Measurements from ENCODE around the gene TLNRD1. TPM values are rescaled to one million over a fixed set of nuclear protein-coding genes. Genes with fewer than 3 reads are reported as not detected.

The TLNRD1 gene
- total RNA-seq, 1 experiment from 2014 or later: 19.3 TPM

DNA sequence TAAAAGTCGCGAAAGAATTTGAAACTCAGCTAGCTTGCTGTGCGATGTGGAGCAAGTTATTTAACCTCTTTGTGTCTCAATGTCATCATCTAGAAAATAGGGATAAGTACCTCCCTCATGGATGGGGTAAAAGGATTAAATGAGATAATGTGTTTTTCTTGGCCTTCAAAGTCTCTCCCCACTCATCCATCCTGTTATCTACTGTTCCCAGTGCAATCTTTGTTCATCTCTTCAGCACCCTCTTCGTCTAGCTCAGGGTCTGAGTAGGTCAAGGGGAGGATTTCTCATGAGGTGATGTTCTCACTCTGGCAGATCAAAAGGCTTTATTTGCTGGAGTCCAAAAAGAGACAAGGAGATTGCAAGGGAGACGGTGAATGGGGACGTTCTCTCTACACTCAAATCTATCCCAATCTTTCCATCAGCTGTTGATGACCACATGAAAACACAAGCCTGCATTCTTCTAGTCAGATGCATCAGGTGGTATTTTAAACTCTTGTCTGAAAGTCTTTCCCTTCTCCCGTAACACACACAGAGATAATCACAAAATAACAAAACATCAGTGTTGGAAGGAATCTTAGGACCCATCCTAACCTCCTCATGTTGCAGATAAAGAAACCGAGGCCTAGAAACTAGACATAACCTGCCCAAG, 12.5 kb upstream of the TLNRD1 start:
- Histone ChIP-seq H3K79me2 (ENCODE audit: insufficient read depth, low read length) (peaks cover 38% of the 10 kb centered on the region), H3K4ac (ENCODE audit: low read depth, low read length) (no peak overlapping the region), H4K20me1 (ENCODE audit: control insufficient read depth, insufficient read depth, insufficient read length) (no peaks in the 10 kb centered on the region), H2BK120ac (ENCODE audit: low read depth, low read length, poor library complexity, severe bottlenecking) (no peak overlapping the region), H2AK5ac (ENCODE audit: insufficient read length, low read length) (no peak overlapping the region), H3K56ac (ENCODE audit: insufficient read length, low read depth, low read length) (no peak overlapping the region), H3K18ac (ENCODE audit: insufficient read length, low read depth, low read length) (no peak overlapping the region), H3K4me2 (ENCODE audit: insufficient read depth, insufficient read length, low read length) (peak overlapping the region; percentile 100), H3K23ac (ENCODE audit: insufficient read length, low read depth, low read length) (no peak overlapping the region), H3K27me3 (ENCODE audit: insufficient read depth, low read length) (no peaks in the 10 kb centered on the region), H4K8ac (replicated peaks; ENCODE audit: insufficient read length, low read depth, low read length) (no peak overlapping the region), H3T11ph (ENCODE audit: low read length) (no peak overlapping the region), H3K9me3 (ENCODE audit: control insufficient read depth, low read depth, low read length) (no peaks in the 10 kb centered on the region), H3K14ac (ENCODE audit: insufficient read depth, low read length) (no peak overlapping the region), H4K5ac (ENCODE audit: insufficient read length, low read depth, low read length) (no peak overlapping the region), H3K4me1 (ENCODE audit: insufficient read depth, low read length) (peaks cover 2% of the 10 kb centered on the region; the same call in 1 of the 2 replicates), H2AFZ (ENCODE audit: low read length) (no peak overlapping the region), H3K27ac (ENCODE audit: insufficient read length, low read depth, low read length) (no peak overlapping the region), H3K9ac (ENCODE audit: extremely low read depth, insufficient read length, low read length) (peak overlapping the region; percentile 99), H4K91ac (ENCODE audit: insufficient read length, low read depth, low read length) (no peak overlapping the region), H2BK12ac (ENCODE audit: insufficient read length, low read depth, low read length) (no peak overlapping the region), H3K23me2 (ENCODE audit: insufficient read length, low read depth, low read length, poor library complexity, severe bottlenecking) (peaks cover 8% of the 10 kb centered on the region), H3K79me1 (ENCODE audit: insufficient read depth, low read depth, low read length, poor library complexity, severe bottlenecking) (peaks cover 12% of the 10 kb centered on the region), H2BK5ac (ENCODE audit: insufficient read length, low read length) (no peak overlapping the region), H2BK15ac (ENCODE audit: low read depth, low read length) (no peak overlapping the region), H2BK20ac (ENCODE audit: low read depth, low read length, poor library complexity, severe bottlenecking) (no peak overlapping the region)
- Mint-ChIP-seq H3K27ac (peak overlapping the region in 2 of 3 experiments; percentile 2 to 37; a peak in 3 of 7 replicates), H3K36me3 (ENCODE audit: insufficient read depth in 1 of 3, low read depth in 3 of 3) (peaks cover 0 to 9% (median 2%) of the 10 kb centered on the region in 3 experiments; a peak in 5 of 7 replicates), H3K4me3 (peak overlapping the region; percentile 98 to 100), H3K9me3 (no peaks in the 10 kb centered on the region), H3K4me1 (peaks cover 34 to 43% of the 10 kb centered on the region in 2 experiments), H3K27me3 (ENCODE audit: low read depth) (no peaks in the 10 kb centered on the region)
- WGBS (ENCODE audit: extremely low coverage, insufficient read length, low lambda C conversion rate): no CpG with 5 or more reads among the region's 8 CpGs
- TF ChIP-seq, protein P1, sequence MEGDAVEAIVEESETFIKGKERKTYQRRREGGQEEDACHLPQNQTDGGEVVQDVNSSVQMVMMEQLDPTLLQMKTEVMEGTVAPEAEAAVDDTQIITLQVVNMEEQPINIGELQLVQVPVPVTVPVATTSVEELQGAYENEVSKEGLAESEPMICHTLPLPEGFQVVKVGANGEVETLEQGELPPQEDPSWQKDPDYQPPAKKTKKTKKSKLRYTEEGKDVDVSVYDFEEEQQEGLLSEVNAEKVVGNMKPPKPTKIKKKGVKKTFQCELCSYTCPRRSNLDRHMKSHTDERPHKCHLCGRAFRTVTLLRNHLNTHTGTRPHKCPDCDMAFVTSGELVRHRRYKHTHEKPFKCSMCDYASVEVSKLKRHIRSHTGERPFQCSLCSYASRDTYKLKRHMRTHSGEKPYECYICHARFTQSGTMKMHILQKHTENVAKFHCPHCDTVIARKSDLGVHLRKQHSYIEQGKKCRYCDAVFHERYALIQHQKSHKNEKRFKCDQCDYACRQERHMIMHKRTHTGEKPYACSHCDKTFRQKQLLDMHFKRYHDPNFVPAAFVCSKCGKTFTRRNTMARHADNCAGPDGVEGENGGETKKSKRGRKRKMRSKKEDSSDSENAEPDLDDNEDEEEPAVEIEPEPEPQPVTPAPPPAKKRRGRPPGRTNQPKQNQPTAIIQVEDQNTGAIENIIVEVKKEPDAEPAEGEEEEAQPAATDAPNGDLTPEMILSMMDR (conservative IDR thresholded peaks at IDR 0.05): no peak
- no peak for DNase-seq
